ENCODE results near the gene FPR1. TPM values are rescaled to one million over a fixed set of nuclear protein-coding genes. Genes with fewer than 3 reads are reported as not detected.

The FPR1 gene
- total RNA-seq, 6 experiments from 2014 or later, result 1.1 to 9.0 (median 5.2) TPM

DNA sequence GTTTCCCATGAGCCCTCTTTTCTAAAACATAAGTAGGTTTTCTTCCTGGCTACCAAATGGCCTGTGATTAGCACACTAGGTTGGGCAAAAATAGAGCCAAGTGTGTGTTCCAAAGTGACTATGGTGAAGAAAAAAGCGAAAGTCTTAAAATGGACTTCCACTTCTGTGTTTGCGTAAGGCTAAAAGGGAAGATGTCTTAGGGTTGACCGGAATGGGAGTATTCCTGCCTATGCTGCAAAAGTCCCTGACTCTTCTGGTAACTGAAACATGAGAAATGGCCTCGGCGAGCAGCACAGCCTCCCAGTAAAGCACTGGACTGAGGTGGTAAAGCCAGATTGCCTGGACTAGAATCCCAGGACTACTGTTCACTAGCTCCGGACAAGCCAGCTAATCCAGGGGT, 2.4 kb upstream of the FPR1 start:
- H3K27me3 ChIP-seq, result no peaks in the 10 kb centered on the region
- DNase-seq, result peak in 1 of 3 donors; percentile 44
- intact Hi-C loops (cut with DNase I), result no loop called here
- H3K27ac ChIP-seq, result peak overlapping the region in 1 of 3 donors; percentile 29
- no peak overlapping the region for H3K4me3 ChIP-seq
- no peaks in the 10 kb centered on the region for H3K9me3 ChIP-seq
- ATAC-seq, result peak; percentile 32 to 70 (median 62)
- 48% methylated on average over 3 of the region's 6 CpGs for WGBS (ENCODE audit: insufficient coverage, low coverage, low lambda C conversion rate, missing lambda C conversion rate)
- TF ChIP-seq POLR2A (IDR thresholded peaks at IDR 0.05), result no peak
- TF ChIP-seq, protein P1, sequence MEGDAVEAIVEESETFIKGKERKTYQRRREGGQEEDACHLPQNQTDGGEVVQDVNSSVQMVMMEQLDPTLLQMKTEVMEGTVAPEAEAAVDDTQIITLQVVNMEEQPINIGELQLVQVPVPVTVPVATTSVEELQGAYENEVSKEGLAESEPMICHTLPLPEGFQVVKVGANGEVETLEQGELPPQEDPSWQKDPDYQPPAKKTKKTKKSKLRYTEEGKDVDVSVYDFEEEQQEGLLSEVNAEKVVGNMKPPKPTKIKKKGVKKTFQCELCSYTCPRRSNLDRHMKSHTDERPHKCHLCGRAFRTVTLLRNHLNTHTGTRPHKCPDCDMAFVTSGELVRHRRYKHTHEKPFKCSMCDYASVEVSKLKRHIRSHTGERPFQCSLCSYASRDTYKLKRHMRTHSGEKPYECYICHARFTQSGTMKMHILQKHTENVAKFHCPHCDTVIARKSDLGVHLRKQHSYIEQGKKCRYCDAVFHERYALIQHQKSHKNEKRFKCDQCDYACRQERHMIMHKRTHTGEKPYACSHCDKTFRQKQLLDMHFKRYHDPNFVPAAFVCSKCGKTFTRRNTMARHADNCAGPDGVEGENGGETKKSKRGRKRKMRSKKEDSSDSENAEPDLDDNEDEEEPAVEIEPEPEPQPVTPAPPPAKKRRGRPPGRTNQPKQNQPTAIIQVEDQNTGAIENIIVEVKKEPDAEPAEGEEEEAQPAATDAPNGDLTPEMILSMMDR (IDR thresholded peaks at IDR 0.05), result no peak
- no peaks in the 10 kb centered on the region for H3K36me3 ChIP-seq
- no peaks in the 10 kb centered on the region for H3K4me1 ChIP-seq

DNA sequence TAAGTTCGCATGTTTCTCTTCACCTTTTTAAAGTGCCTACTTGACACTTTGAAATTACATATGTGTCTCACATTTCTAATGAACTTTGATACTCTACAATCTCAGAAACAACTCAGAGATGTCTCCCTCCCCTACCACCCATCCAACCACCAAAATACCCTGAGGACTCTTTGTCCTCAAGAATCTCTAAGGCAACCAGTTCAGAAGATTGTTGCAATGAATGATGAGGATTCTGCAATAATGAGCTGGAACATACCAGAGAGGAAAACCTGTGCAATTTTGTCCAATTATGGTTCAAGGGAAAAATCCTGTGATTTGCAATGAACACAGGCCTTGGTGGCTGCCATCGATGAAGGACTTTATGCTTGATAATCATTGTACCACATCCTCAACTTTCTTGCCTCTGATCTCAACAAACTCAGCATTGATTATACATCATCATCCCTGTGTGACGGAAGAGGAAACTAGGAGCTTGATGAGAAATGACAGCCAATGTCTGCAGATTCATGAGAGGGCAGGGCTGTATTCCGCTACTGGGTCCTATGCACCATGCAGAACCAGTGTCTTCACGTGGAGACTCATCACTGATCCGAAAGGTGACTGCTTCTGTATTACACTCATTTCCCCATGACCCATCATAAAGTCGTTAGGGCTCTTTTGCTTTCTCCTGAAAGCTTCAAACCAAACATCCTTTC, 1.1 kb downstream of the FPR1 start:
- no peak for DNase-seq
- TF ChIP-seq, protein P1 (IDR thresholded peaks at IDR 0.05), result no peak
- no peak for TF ChIP-seq POLR2A (IDR thresholded peaks at IDR 0.05)
- Histone ChIP-seq H3K9me3 (no peaks in the 10 kb centered on the region), H3K4me3 (peak overlapping the region in 1 of 3 donors; percentile 27), H3K27me3 (no peaks in the 10 kb centered on the region), H3K27ac (peak overlapping the region in 1 of 3 donors; percentile 22), H3K36me3 (no peaks in the 10 kb centered on the region), H3K4me1 (no peaks in the 10 kb centered on the region)
- WGBS (ENCODE audit: insufficient coverage, low coverage, low lambda C conversion rate, missing lambda C conversion rate), result 40% methylated on average over 5 of the region's 7 CpGs
- intact Hi-C loops (cut with DNase I), result no loop called here
- peak in 1 of 4 donors; percentile 27 for ATAC-seq

DNA sequence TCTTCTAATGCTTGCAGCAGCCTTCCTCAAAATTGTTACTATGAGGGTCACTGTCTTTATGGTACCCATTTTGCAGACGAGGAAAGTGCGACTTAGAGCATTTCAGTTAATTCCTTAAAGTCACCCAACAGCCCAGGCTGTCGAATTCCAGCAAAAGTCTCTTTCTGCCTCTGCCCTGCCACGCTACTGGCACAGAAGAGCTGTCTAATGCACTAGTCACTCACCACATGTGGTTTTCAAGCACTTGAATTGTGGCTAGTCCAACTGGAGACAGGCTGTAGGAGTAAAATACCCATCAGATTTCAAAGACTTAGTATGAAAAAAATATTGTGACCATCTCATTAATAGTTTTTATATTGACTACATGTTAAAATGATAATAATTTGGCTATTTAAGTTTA, 1.7 kb downstream of the FPR1 start:
- Histone ChIP-seq H3K27me3 (no peaks in the 10 kb centered on the region), H3K9me3 (no peaks in the 10 kb centered on the region), H3K27ac (no peak overlapping the region), H3K36me3 (no peaks in the 10 kb centered on the region), H3K4me3 (no peak overlapping the region), H3K4me1 (no peaks in the 10 kb centered on the region)
- WGBS (ENCODE audit: insufficient coverage, low coverage, low lambda C conversion rate, missing lambda C conversion rate), result 22% methylated on average over 4 of the region's 4 CpGs
- no peak for DNase-seq
- no peak for ATAC-seq
- intact Hi-C loops (cut with DNase I), result no loop called here
- TF ChIP-seq, protein P1 (IDR thresholded peaks at IDR 0.05), result no peak
- TF ChIP-seq POLR2A (IDR thresholded peaks at IDR 0.05), result no peak

DNA sequence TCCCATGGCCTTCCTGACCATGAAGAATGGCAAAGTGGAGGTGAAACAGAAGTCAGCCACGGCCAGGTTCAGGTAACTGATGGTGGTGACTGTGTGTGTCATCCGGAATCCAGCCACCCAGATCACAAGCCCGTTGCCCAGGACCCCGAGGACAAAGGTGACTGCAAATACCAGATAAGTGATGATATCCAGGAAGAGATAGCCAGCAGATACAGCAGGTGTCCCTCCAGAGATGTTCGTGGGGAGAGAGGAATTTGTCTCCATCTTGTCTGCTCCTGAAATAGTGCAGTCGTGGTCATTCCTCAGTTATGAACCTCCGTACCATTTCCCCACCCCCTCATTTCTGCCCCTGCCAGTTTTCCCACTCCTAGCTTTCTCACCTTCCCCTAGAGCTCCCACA, 4.9 kb downstream of the FPR1 start:
- DNase-seq (no peak), ATAC-seq (no peak)
- Histone ChIP-seq H3K27me3 (no peaks in the 10 kb centered on the region), H3K27ac (no peak overlapping the region), H3K4me1 (no peaks in the 10 kb centered on the region), H3K36me3 (no peaks in the 10 kb centered on the region), H3K9me3 (no peaks in the 10 kb centered on the region), H3K4me3 (no peak overlapping the region)
- intact Hi-C loops (cut with DNase I), result no loop called here
- TF ChIP-seq, protein P1 (IDR thresholded peaks at IDR 0.05), result no peak
- no peak for TF ChIP-seq POLR2A (IDR thresholded peaks at IDR 0.05)
- 40% methylated on average over 6 of the region's 7 CpGs for WGBS (ENCODE audit: insufficient coverage, low coverage, low lambda C conversion rate, missing lambda C conversion rate)
